ENCODE measurements around the gene SYNE2. TPM values are rescaled to one million over a fixed set of nuclear protein-coding genes. Genes with fewer than 3 reads are reported as not detected.
"Not testable (repeated sequence)": the region's sequence is repeated elsewhere in the genome, so short reads cannot be mapped to it uniquely, and the experiment has no call there.

The SYNE2 gene
- total RNA-seq, 2 experiments from 2014 or later: 69.3 to 143 TPM

DNA sequence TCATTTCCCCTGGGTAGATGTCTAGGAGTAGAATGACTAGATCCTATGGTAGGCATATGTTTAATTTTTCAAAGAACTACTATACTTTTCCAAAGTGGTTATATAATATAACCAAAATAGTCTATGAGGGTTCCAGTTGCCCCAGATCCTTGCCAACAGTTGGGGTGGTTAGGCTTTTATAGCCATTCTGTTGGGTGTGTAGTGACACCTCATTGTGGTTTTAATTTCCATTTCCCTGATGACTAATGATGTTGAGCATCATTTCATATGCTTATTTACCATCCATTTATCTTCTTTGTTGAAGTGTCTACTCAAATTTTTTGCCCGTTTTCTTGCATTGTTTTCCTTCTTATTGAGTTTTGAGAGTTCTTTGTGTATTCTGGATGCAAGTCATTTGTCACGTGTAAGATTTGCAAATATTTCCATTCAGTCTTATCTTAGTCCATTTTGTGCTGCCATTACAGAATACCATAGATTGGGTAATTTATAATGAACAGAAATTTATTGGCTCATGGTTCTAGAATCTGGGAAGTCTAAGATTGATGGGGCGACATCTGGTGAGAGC lies 4.7 kb downstream of the SYNE2 start:
- Mint-ChIP-seq H3K4me3 (no peak overlapping the region), H3K9me3 (ENCODE audit: low read depth) (no peaks in the 10 kb centered on the region), H3K27ac (peak overlapping the region; percentile 17), H3K27me3 (peaks cover 5% of the 10 kb centered on the region), H3K36me3 (peaks cover 11% of the 10 kb centered on the region), H3K4me1 (peaks cover 48% of the 10 kb centered on the region)
- DNase-seq (peak; percentile 49), ATAC-seq (peak; percentile 12)
- CTCF ChIA-PET: interaction anchor here (0.6 kb wide), 1 partner anchor 445 kb away, joined by 3 read pairs; no protein-coding TSS in a partner anchor

DNA sequence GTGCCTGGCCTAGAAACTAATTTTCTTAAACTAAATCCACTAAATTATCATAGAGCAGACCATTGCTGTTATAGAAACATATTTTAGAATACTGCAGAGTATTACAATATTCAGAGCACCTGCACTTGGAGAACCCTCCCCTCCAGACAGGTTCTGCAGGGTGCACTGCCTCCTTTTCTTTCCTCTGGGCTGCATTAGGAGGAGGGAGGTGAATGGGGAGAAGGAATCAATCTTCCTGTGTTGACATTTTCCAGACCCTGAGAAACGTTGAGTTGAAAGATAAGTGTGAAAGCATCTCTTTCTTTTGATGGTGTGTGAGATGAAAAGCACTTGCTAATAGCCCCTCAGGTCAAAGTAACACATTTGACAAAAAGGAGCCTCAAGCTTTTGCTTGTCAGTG lies 7.3 kb downstream of the SYNE2 start:
- CTCF ChIA-PET: interaction anchor here (1.1 to 1.6 kb wide), 2 partner anchors 9 to 435 kb away, joined by 3 to 4 read pairs; no protein-coding TSS in a partner anchor
- Mint-ChIP-seq H3K4me3 (no peak overlapping the region), H3K27ac (no peak overlapping the region), H3K27me3 (peaks cover 8% of the 10 kb centered on the region), H3K4me1 (peaks cover 54% of the 10 kb centered on the region), H3K36me3 (peaks cover 16% of the 10 kb centered on the region), H3K9me3 (ENCODE audit: low read depth) (no peaks in the 10 kb centered on the region)
- ATAC-seq: no peak
- no peak for DNase-seq

DNA sequence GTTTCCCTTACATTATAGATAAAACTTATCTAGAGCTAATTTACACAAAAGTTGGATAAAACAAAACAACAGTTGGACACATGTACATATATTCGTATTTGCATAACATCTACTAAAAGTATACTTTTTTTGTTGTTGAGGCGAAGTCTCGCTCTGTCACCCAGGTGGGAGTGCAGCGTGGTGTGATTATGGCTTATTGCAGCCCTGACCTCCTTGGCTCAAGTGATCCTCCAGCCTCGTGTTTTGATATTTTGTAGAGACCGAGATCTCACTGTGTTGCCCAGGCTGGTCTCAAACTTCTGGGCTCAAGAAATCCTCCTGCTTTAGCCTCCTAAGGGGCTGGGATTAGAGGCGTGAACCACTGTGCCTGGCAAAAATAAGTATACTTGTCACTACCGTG lies 9.4 kb downstream of the SYNE2 start:
- Mint-ChIP-seq H3K27ac (no peak overlapping the region), H3K27me3 (peaks cover 6% of the 10 kb centered on the region), H3K4me3 (no peak overlapping the region), H3K4me1 (peaks cover 50% of the 10 kb centered on the region), H3K9me3 (ENCODE audit: low read depth) (no peaks in the 10 kb centered on the region), H3K36me3 (peaks cover 13% of the 10 kb centered on the region)
- ATAC-seq (no peak), DNase-seq (no peak)
- CTCF ChIA-PET: no interaction called here

DNA sequence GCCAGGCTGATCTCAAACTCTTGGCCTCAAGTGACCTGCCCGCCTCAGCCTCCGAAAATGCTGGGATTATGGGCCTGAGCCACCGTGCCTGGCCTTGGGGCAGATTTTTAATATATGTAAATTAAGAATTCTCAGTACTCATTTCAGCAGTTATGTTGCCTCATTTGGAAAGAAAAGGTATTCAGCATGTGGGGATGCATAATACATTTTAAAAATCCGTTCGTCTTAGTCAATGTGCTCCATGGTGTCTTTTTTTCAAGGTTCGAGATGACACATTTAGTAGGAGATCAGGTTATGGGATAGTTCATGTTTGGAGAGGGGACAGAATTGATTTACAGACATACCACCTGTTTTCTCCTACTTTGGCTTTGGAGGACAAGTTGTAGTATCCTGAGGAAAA lies 10.2 kb downstream of the SYNE2 start:
- Mint-ChIP-seq H3K27me3 (peaks cover 4% of the 10 kb centered on the region), H3K4me3 (no peak overlapping the region), H3K9me3 (ENCODE audit: low read depth) (no peaks in the 10 kb centered on the region), H3K27ac (no peak overlapping the region), H3K4me1 (peaks cover 45% of the 10 kb centered on the region), H3K36me3 (peaks cover 7% of the 10 kb centered on the region)
- ATAC-seq: no peak
- CTCF ChIA-PET: interaction anchor here (1.1 to 2.9 kb wide), 2 partner anchors 9 to 78 kb away, joined by 3 to 30 read pairs; partner anchors contain the start of gene SYNE2
- DNase-seq: no peak

- peak; percentile 69 for ATAC-seq
- not testable (repeated sequence) for H3K27me3 Mint-ChIP-seq; DNase-seq; H3K9me3 Mint-ChIP-seq (ENCODE audit: low read depth)
- Mint-ChIP-seq H3K4me1 (peaks cover 56% of the 10 kb centered on the region), H3K27ac (peak overlapping the region; percentile 99), H3K36me3 (peaks cover 14% of the 10 kb centered on the region), H3K4me3 (peak overlapping the region; percentile 66)
- CTCF ChIA-PET: interaction anchor here (0.8 to 2.9 kb wide), 3 partner anchors 11 to 129 kb away, joined by 3 to 30 read pairs (median 4); partner anchors contain the start of gene SYNE2
Measured at GRCh38 chr14:63864775-63865174, 12.0 kb downstream of the SYNE2 start.

DNA sequence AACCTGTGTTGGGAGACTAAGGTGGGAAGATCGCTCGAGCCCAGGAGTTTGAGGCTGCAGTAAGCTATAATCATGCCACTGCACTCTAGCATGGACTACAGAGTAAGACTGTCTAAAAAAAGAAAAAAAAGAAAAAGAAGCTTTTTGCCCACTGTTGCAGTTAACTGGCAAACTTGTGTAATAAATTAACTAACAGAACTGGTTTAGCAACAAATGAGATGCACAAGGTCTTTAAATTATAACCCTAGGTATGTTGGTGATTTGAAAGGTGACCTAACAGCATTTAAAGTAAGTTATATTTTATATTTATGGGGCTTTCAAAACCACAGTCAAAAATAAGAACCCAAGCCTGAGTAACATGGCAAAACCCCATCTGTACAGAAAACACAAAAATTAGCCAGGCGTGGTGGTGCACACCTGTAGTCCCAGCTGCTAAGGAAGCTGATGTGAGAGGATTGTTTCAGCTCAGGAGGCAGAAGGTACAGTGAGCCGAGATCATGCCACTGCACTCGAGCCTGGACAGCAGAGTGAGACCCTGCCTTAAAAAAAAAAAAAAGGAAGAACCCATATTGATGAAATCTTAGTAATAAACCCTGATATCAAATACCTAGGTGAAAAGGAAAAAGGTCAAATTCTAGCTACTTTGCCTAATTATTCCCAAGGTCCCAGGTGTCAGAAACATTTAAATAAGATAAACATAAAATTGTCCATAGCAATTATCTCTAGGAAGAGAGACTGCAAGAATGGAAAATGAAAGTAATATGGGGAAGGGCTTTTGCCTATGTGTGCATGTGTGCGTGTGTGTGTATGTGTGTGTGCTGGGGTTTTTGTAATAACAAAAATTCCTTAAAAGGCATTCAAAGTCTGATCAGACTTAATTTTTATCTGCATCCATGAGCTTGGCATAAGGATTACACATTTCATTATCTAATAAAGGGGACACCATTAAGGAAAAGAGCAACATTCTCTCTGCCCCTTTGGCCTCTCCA lies 15.4 kb downstream of the SYNE2 start:
- peaks cover 16% of the 10 kb centered on the region for H3K36me3 Mint-ChIP-seq
- peaks cover 58% of the 10 kb centered on the region for H3K4me1 Mint-ChIP-seq
- H3K27me3 Mint-ChIP-seq: no peaks in the 10 kb centered on the region
- ATAC-seq (no peak), DNase-seq (no peak)
- no peaks in the 10 kb centered on the region for H3K9me3 Mint-ChIP-seq (ENCODE audit: low read depth)
- H3K27ac Mint-ChIP-seq: peak overlapping the region; percentile 48
- peak overlapping the region; percentile 28 for H3K4me3 Mint-ChIP-seq
- CTCF ChIA-PET: interaction anchor here (1.1 to 4.8 kb wide), 3 partner anchors 8 to 16 kb away, joined by 3 to 27 read pairs (median 4); partner anchors contain the start of gene SYNE2

DNA sequence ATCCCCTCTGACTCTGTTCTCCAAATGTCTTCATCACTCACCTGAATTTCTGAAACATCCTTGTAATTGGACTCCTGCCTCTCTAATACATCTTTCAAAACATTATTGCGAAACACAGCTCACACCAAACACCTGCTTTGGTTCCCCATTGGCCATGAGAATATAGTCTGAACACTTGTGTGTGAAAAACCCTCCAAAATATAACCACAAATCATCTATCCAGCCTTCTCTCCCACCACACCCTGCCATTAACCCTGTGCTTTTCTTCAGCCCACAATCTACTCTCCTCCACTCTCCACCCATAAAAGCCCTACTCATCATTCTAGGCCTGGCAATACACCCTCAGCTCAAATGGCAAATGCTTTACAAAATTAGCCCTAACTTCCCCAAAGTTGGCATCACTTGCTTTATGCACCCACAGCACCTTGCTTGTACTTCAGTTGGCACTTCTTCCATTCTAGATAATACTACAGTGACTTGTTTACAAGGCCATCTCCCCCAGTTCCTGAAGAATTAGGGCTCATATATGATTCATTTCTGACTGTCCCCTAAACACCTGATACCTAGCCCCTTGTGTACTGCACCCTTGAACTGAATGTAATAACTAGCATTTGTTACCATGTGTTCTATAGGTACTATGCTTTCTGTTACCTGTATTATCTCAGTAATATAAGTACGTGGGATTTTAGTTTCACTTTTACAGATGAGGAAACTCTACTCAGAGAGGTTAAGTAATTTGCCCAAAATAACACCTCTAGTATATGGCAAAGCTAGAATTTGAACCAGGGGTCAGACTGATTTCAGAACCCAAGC lies 17.3 kb downstream of the SYNE2 start:
- not testable (repeated sequence) for DNase-seq; H3K27me3 Mint-ChIP-seq; H3K9me3 Mint-ChIP-seq (ENCODE audit: low read depth)
- Mint-ChIP-seq H3K36me3 (peaks cover 17% of the 10 kb centered on the region), H3K27ac (peak overlapping the region; percentile 73), H3K4me3 (peak overlapping the region; percentile 59), H3K4me1 (peaks cover 47% of the 10 kb centered on the region)
- CTCF ChIA-PET: interaction anchor here (1.0 to 4.8 kb wide), 2 partner anchors 16 to 29 kb away, joined by 3 to 27 read pairs; partner anchors contain the start of gene SYNE2
- peak; percentile 85 for ATAC-seq

DNA sequence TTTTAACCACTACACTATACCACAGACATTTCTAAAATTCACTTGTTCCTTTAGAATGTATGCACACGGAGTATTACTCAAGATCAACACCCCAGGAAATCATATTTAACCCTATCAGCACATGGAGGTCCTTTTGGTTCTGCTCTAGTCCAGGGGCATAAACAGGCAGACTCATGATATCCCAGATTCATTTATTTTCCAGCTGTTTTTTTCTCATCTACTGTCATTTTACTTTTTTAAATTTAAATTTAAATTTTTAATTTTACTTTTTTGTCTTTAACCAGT lies 17.9 kb downstream of the SYNE2 start:
- H3K4me3 Mint-ChIP-seq; H3K27me3 Mint-ChIP-seq; DNase-seq; H3K9me3 Mint-ChIP-seq (ENCODE audit: low read depth); CTCF ChIA-PET; ATAC-seq: not testable (repeated sequence)
- Mint-ChIP-seq H3K36me3 (peaks cover 20% of the 10 kb centered on the region), H3K4me1 (peaks cover 43% of the 10 kb centered on the region), H3K27ac (peak overlapping the region; percentile 15)

DNA sequence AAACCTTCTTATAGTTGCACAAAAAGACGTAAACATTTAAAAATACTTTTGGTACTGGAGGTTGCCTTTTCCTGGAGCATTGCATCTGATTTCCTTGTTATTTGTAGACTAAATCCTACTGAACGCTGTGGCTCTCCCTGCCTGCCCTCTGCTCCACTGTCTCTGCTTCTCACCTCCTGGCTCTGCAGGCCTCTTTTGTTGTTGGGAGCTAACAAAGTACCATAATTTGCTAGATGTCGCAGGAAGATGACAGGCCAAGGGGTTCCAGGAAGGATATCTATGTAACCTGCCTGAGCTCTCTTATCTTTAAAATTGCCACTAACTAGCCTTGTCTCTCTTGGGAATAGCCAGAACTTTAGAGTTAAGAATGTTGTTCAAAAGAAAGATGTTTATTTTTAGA lies 21.4 kb downstream of the SYNE2 start:
- CTCF ChIA-PET: no interaction called here
- no peaks in the 10 kb centered on the region for H3K27me3 Mint-ChIP-seq
- H3K4me1 Mint-ChIP-seq: peaks cover 28% of the 10 kb centered on the region
- H3K27ac Mint-ChIP-seq: no peak overlapping the region
- H3K4me3 Mint-ChIP-seq: no peak overlapping the region
- DNase-seq (no peak), ATAC-seq (no peak)
- H3K36me3 Mint-ChIP-seq: peaks cover 24% of the 10 kb centered on the region
- H3K9me3 Mint-ChIP-seq (ENCODE audit: low read depth): no peaks in the 10 kb centered on the region

GRCh38 chr14:63875311-63875710 lies 22.5 kb downstream of the SYNE2 start:
- Mint-ChIP-seq H3K27me3 (no peaks in the 10 kb centered on the region), H3K4me1 (peaks cover 20% of the 10 kb centered on the region), H3K27ac (no peak overlapping the region), H3K4me3 (no peak overlapping the region), H3K36me3 (peaks cover 23% of the 10 kb centered on the region), H3K9me3 (ENCODE audit: low read depth) (no peaks in the 10 kb centered on the region)
- ATAC-seq: no peak
- CTCF ChIA-PET: interaction anchor here (0.7 kb wide), 1 partner anchor 28 kb away, joined by 3 read pairs; no protein-coding TSS in a partner anchor
- DNase-seq: no peak

GRCh38 chr14:63877550-63877939 lies 24.7 kb downstream of the SYNE2 start:
- no peak overlapping the region for H3K27ac Mint-ChIP-seq
- H3K4me1 Mint-ChIP-seq: peaks cover 15% of the 10 kb centered on the region
- DNase-seq: no peak
- H3K36me3 Mint-ChIP-seq: peaks cover 24% of the 10 kb centered on the region
- H3K9me3 Mint-ChIP-seq (ENCODE audit: low read depth): no peaks in the 10 kb centered on the region
- ATAC-seq: no peak
- H3K27me3 Mint-ChIP-seq: no peaks in the 10 kb centered on the region
- CTCF ChIA-PET: no interaction called here
- H3K4me3 Mint-ChIP-seq: no peak overlapping the region

GRCh38 chr14:63878052-63878451 lies 25.2 kb downstream of the SYNE2 start:
- Mint-ChIP-seq H3K27me3 (no peaks in the 10 kb centered on the region), H3K4me3 (no peak overlapping the region), H3K4me1 (peaks cover 11% of the 10 kb centered on the region), H3K9me3 (ENCODE audit: low read depth) (no peaks in the 10 kb centered on the region), H3K36me3 (peaks cover 20% of the 10 kb centered on the region), H3K27ac (no peak overlapping the region)
- DNase-seq: no peak
- CTCF ChIA-PET: no interaction called here
- ATAC-seq: no peak

- Mint-ChIP-seq H3K4me3 (no peak overlapping the region), H3K27me3 (no peaks in the 10 kb centered on the region), H3K4me1 (peaks cover 11% of the 10 kb centered on the region), H3K27ac (no peak overlapping the region), H3K9me3 (ENCODE audit: low read depth) (no peaks in the 10 kb centered on the region), H3K36me3 (peaks cover 20% of the 10 kb centered on the region)
- ATAC-seq (no peak), DNase-seq (no peak)
- CTCF ChIA-PET: no interaction called here
Measured at GRCh38 chr14:63878792-63879191, 26.0 kb downstream of the SYNE2 start.
